HG03175 (cell line): ENCODE measurements around the gene TRIM49D1.
"Not testable (repeated sequence)": the region's sequence is repeated elsewhere in the genome, so short reads cannot be mapped to it uniquely, and the experiment has no call there.

ENCODE experiments used
- ATAC-seq: cut with Tn5 transposase; IDR thresholded peaks from one replicate; pipeline ENCODE4 v1.9.1; 2021; ENCODE audit warnings: mild to moderate bottlenecking, moderate library complexity; ENCODE audit not compliant: unreplicated experiment

Gene TRIM49D1

GRCh38 chr11:89922195-89922660 is at the start of gene TRIM49D1:
Gene TRIM49D1, minus strand, starts transcription at chr11:89922245. Its CDS starts 4,535 bp downstream, at chr11:89917710.
- no peak for ATAC-seq

- not testable (repeated sequence) for ATAC-seq
Observed at GRCh38 chr11:89965737-89966136, 43.7 kb upstream of the TRIM49D1 start, which contains the start of gene TRIM64. Gene TRIM64, plus strand, starts transcription at chr11:89966037. Its CDS starts 2,467 bp downstream, at chr11:89968504.

GRCh38 chr11:89960833-89961232 is 38.8 kb upstream of the TRIM49D1 start:
- ATAC-seq = not testable (repeated sequence)

GRCh38 chr11:89923764-89924163 is 1.7 kb upstream of the TRIM49D1 start, which contains the start of gene TRIM49D2:
Gene TRIM49D2, plus strand, starts transcription at chr11:89924064. Its CDS starts 2,698 bp downstream, at chr11:89926762.
- ATAC-seq = not testable (repeated sequence)

- not testable (repeated sequence) for ATAC-seq
Observed at GRCh38 chr11:89900809-89901208, 21.2 kb downstream of the TRIM49D1 start.

- not testable (repeated sequence) for ATAC-seq
Observed at GRCh38 chr11:89893245-89893644, 28.8 kb downstream of the TRIM49D1 start.

GRCh38 chr11:89877511-89877910 is 44.5 kb downstream of the TRIM49D1 start:
- ATAC-seq = not testable (repeated sequence)

- ATAC-seq = not testable (repeated sequence)
Observed at GRCh38 chr11:89872588-89872987, 49.5 kb downstream of the TRIM49D1 start.

- not testable (repeated sequence) for ATAC-seq
Observed at GRCh38 chr11:89865223-89865622, 56.8 kb downstream of the TRIM49D1 start.

GRCh38 chr11:89863906-89864704 is 57.9 kb downstream of the TRIM49D1 start:
- not testable (repeated sequence) for ATAC-seq
